Liver (tissue), 9 donors: ENCODE results near the gene SLC28A2. TPM values are rescaled to one million over a fixed set of nuclear protein-coding genes. Genes with fewer than 3 reads are reported as not detected.
"Not testable (repeated sequence)": the region's sequence is repeated elsewhere in the genome, so short reads cannot be mapped to it uniquely, and the experiment has no call there.

Experiments
- DNase-seq: peaks from one replicate; pipeline ENCODE4 v3.0.0-alpha.2; 2017; ENCODE audit warnings: low spot score
- H3K27ac ChIP-seq, 2 donors: one replicate each; pipeline ENCODE4 v1.7.0; 2013; ENCODE audit warnings: inconsistent platforms in 2 of 2, low read length in 2 of 2, control low read depth in 1 of 2, low read depth in 1 of 2, mild to moderate bottlenecking in 1 of 2
- H3K27me3 ChIP-seq, 4 donors: one replicate each; pipeline versions ENCODE4 v1.6.1 to v1.7.0; 2013; ENCODE audit warnings: low read length in 3 of 4, inconsistent platforms in 1 of 4, mild to moderate bottlenecking in 1 of 4, moderate library complexity in 1 of 4; ENCODE audit not compliant: control insufficient read depth in 4 of 4, insufficient read depth in 4 of 4
- H3K36me3 ChIP-seq, 4 donors: one replicate each; pipeline versions ENCODE4 v1.6.1 to v1.7.0; 2013; ENCODE audit warnings: low read length in 3 of 4, mild to moderate bottlenecking in 3 of 4, low read depth in 1 of 4, moderate library complexity in 1 of 4; ENCODE audit not compliant: control insufficient read depth in 4 of 4, insufficient read depth in 3 of 4
- H3K4me1 ChIP-seq, 4 donors: one replicate each; pipeline versions ENCODE4 v1.6.1 to v1.7.0; 2013; ENCODE audit warnings: low read length in 3 of 4, mild to moderate bottlenecking in 3 of 4, moderate library complexity in 1 of 4; ENCODE audit not compliant: control insufficient read depth in 4 of 4, insufficient read depth in 4 of 4
- H3K4me3 ChIP-seq, 3 donors: one replicate each; pipeline versions ENCODE4 v1.6.1 to v1.7.0; 2013; ENCODE audit warnings: low read length in 3 of 3, control low read depth in 1 of 3, low read depth in 1 of 3, mild to moderate bottlenecking in 1 of 3
- H3K9ac ChIP-seq, 2 donors: one replicate each; pipeline ENCODE4 v1.7.0; 2013; ENCODE audit warnings: low read length in 2 of 2, mild to moderate bottlenecking in 2 of 2, moderate library complexity in 2 of 2, control low read depth in 1 of 2, low read depth in 1 of 2
- H3K9me3 ChIP-seq, 4 donors: one replicate each; pipeline versions ENCODE4 v1.6.1 to v1.7.0; 2013; ENCODE audit warnings: low read length in 3 of 4; ENCODE audit not compliant: control insufficient read depth in 4 of 4
- FOXA1 ChIP-seq: IDR thresholded peaks from 2 replicates; pipeline ENCODE4 v1.6.1; 2016; ENCODE audit warnings: antibody characterized with exemption
- FOXA2 ChIP-seq: IDR thresholded peaks from 2 replicates; pipeline ENCODE4 v1.6.1; 2016; ENCODE audit warnings: antibody characterized with exemption
- GABPA ChIP-seq, 2 donors: IDR thresholded peaks in 1 of 2; conservative IDR thresholded peaks in 1 of 2; 2 replicates each; pipeline ENCODE4 v1.6.1; 2016; ENCODE audit warnings: antibody characterized with exemption in 2 of 2, mild to moderate bottlenecking in 1 of 2, moderate library complexity in 1 of 2
- HNF4A ChIP-seq, 2 donors: conservative IDR thresholded peaks; 2 replicates each; pipeline ENCODE4 v1.6.1; 2016; ENCODE audit warnings: antibody characterized with exemption in 2 of 2, mild to moderate bottlenecking in 2 of 2
- JUND ChIP-seq, 2 donors: IDR thresholded peaks; 2 replicates each; pipeline ENCODE4 v1.6.1; 2016; ENCODE audit warnings: antibody characterized with exemption in 2 of 2
- RAD21 ChIP-seq, 2 donors: IDR thresholded peaks; 2 replicates each; pipeline ENCODE4 v1.6.1; 2016; ENCODE audit warnings: antibody characterized with exemption in 2 of 2, mild to moderate bottlenecking in 2 of 2
- RXRA ChIP-seq, 2 donors: IDR thresholded peaks; 2 replicates each; pipeline ENCODE4 v1.6.1; 2017 to 2018; ENCODE audit warnings: antibody characterized with exemption in 2 of 2, mild to moderate bottlenecking in 1 of 2
- SP1 ChIP-seq: IDR thresholded peaks from 2 replicates; pipeline ENCODE4 v1.6.1; 2018; ENCODE audit warnings: antibody characterized with exemption, mild to moderate bottlenecking
- WGBS: extraction: QIAGEN DNeasy Blood & Tissue Kit; methylation state at CpG from one replicate; pipeline ENCODE4 v1.1.7; 2013; 5-methylcytosine and 5-hydroxymethylcytosine counted together
- polyA plus RNA-seq, 2 donors: library from polyadenylated mRNA; stranded (reverse) in 1 of 2; unstranded in 1 of 2; fragments of 200-250 nt in 1 of 2; fragments of >200 nt in 1 of 2; fragmentation: Nextera tagmentation in 1 of 2; extraction: Ambion mirVana in 1 of 2; gene quantifications; one replicate each; pipeline versions ENCODE4 v1.2.1 to v1.2.3, GENCODE V29; 2013 to 2015
- total RNA-seq, 2 donors: library from RNA; depleted of rRNA; stranded (reverse); fragments of >200 nt; gene quantifications; one replicate each; pipeline ENCODE4 v1.2.3, GENCODE V29; 2014
- TF ChIP-seq, protein P1 (sequence below): IDR thresholded peaks from 2 replicates; pipeline ENCODE4 v1.6.1; 2016; ENCODE audit warnings: antibody characterized with exemption, mild to moderate bottlenecking
- TF ChIP-seq, protein P2 (sequence below): fragments of 150-350 bp; IDR thresholded peaks from 2 replicates; pipeline ENCODE4 v1.5.1; 2017; ENCODE audit warnings: improper control_type of control experiment, low read depth, low read length; ENCODE audit not compliant: missing input control
- TF ChIP-seq, protein P3 (sequence below): IDR thresholded peaks from 2 replicates; pipeline ENCODE4 v1.6.1; 2016; ENCODE audit warnings: antibody characterized with exemption
- donor health status: healthy.
- donor health status: healthy.
- donor health status: healthy.
- donor health status: healthy.
- donor health status: healthy.

SLC28A2 gene
- total and polyA plus RNA-seq, 4 donors, result under 0.01 to 0.19 (median 0.02) TPM; not detected in 1

GRCh38 chr15:45307230-45307924 lies 55.3 kb downstream of the SLC28A2 start:
- Histone ChIP-seq H3K27ac (no peak overlapping the region), H3K9me3 (no peaks in the 10 kb centered on the region), H3K4me3 (peak overlapping the region in 1 of 3 donors; percentile 38), H3K36me3 (no peaks in the 10 kb centered on the region), H3K27me3 (no peaks in the 10 kb centered on the region), H3K9ac (peak overlapping the region in 1 of 2 donors; percentile 49), H3K4me1 (peaks cover 0 to 28% (median 16%) of the 10 kb centered on the region in 4 donors)
- DNase-seq, result no peak
- TF ChIP-seq, protein P1, sequence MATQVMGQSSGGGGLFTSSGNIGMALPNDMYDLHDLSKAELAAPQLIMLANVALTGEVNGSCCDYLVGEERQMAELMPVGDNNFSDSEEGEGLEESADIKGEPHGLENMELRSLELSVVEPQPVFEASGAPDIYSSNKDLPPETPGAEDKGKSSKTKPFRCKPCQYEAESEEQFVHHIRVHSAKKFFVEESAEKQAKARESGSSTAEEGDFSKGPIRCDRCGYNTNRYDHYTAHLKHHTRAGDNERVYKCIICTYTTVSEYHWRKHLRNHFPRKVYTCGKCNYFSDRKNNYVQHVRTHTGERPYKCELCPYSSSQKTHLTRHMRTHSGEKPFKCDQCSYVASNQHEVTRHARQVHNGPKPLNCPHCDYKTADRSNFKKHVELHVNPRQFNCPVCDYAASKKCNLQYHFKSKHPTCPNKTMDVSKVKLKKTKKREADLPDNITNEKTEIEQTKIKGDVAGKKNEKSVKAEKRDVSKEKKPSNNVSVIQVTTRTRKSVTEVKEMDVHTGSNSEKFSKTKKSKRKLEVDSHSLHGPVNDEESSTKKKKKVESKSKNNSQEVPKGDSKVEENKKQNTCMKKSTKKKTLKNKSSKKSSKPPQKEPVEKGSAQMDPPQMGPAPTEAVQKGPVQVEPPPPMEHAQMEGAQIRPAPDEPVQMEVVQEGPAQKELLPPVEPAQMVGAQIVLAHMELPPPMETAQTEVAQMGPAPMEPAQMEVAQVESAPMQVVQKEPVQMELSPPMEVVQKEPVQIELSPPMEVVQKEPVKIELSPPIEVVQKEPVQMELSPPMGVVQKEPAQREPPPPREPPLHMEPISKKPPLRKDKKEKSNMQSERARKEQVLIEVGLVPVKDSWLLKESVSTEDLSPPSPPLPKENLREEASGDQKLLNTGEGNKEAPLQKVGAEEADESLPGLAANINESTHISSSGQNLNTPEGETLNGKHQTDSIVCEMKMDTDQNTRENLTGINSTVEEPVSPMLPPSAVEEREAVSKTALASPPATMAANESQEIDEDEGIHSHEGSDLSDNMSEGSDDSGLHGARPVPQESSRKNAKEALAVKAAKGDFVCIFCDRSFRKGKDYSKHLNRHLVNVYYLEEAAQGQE, result peak; percentile 40
- TF ChIP-seq GABPA (IDR thresholded peaks at IDR 0.05 in 1 of 2, conservative IDR thresholded peaks at IDR 0.05 in 1 of 2) (no peak), RXRA (IDR thresholded peaks at IDR 0.05) (peak in 1 of 2 donors; percentile 31), HNF4A (conservative IDR thresholded peaks at IDR 0.05) (peak; percentile 5 to 41), FOXA1 (no peak), SP1 (no peak), FOXA2 (no peak), JUND (IDR thresholded peaks at IDR 0.05) (peak in 1 of 2 donors; percentile 23), RAD21 (IDR thresholded peaks at IDR 0.05) (peak; percentile 93 to 94)
- TF ChIP-seq, protein P2, sequence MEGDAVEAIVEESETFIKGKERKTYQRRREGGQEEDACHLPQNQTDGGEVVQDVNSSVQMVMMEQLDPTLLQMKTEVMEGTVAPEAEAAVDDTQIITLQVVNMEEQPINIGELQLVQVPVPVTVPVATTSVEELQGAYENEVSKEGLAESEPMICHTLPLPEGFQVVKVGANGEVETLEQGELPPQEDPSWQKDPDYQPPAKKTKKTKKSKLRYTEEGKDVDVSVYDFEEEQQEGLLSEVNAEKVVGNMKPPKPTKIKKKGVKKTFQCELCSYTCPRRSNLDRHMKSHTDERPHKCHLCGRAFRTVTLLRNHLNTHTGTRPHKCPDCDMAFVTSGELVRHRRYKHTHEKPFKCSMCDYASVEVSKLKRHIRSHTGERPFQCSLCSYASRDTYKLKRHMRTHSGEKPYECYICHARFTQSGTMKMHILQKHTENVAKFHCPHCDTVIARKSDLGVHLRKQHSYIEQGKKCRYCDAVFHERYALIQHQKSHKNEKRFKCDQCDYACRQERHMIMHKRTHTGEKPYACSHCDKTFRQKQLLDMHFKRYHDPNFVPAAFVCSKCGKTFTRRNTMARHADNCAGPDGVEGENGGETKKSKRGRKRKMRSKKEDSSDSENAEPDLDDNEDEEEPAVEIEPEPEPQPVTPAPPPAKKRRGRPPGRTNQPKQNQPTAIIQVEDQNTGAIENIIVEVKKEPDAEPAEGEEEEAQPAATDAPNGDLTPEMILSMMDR, result peak; percentile 82
- 27% methylated on average over 5 of the region's 5 CpGs for WGBS

GRCh38 chr15:45314117-45314516 lies 62.1 kb downstream of the SLC28A2 start:
- WGBS, result 96% methylated on average over 31 of the region's 31 CpGs

GRCh38 chr15:45314960-45315359 lies 62.9 kb downstream of the SLC28A2 start:
- 77% methylated on average over 13 of the region's 13 CpGs for WGBS
- peak; percentile 41 to 65 for TF ChIP-seq RAD21 (IDR thresholded peaks at IDR 0.05)
- TF ChIP-seq, protein P3, sequence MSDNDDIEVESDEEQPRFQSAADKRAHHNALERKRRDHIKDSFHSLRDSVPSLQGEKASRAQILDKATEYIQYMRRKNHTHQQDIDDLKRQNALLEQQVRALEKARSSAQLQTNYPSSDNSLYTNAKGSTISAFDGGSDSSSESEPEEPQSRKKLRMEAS, result no peak
- TF ChIP-seq, protein P2, result peak; percentile 13
- DNase-seq, result no peak

More at GRCh38 chr15:45314117-45314516, 62.1 kb downstream of the SLC28A2 start:
- H3K36me3 ChIP-seq, H3K9me3 ChIP-seq, H3K27me3 ChIP-seq, H3K4me3 ChIP-seq, DNase-seq, H3K27ac ChIP-seq, H3K9ac ChIP-seq: not testable (repeated sequence)
- H3K4me1 ChIP-seq, result peaks cover 0 to 11% (median 10%) of the 10 kb centered on the region in 4 donors

More at GRCh38 chr15:45314960-45315359, 62.9 kb downstream of the SLC28A2 start:
- Histone ChIP-seq H3K27me3 (no peaks in the 10 kb centered on the region), H3K4me1 (peaks cover 0 to 11% (median 10%) of the 10 kb centered on the region in 4 donors), H3K9ac (no peak overlapping the region), H3K27ac (no peak overlapping the region), H3K9me3 (no peaks in the 10 kb centered on the region), H3K4me3 (no peak overlapping the region), H3K36me3 (no peaks in the 10 kb centered on the region)
